HG03571 (cell line): ENCODE measurements around the gene SIK3.
A peak's percentile ranks its signal among the peaks of the same experiment; 100 is the strongest.

Source experiments
- ATAC-seq: cut with Tn5 transposase; IDR thresholded peaks from one replicate; pipeline ENCODE4 v1.9.1; 2021; ENCODE audit not compliant: unreplicated experiment

SIK3 gene

DNA sequence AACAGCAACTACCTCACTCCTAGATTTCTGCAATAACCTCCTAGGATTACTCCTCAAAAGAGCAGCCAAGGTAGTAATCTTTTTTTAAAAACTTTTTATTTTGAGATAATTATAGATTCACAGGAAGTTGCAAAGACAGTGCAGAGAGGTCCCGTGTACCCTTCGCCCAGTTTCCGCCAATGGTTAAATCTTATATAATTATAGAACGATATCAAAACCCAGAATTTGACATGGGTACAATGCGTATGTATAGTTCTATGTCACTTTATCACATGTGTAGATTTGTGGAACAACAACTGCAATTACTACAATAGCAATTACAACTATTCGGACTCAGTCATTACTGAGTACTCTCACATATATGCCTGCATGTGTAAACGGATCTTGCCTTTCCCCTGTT, 166.0 kb downstream of the SIK3 start:
- no peak for ATAC-seq

- ATAC-seq = no peak
Measured at GRCh38 chr11:116931206-116931953, 166.8 kb downstream of the SIK3 start.

- ATAC-seq = no peak
Measured at GRCh38 chr11:116930586-116930985, 167.6 kb downstream of the SIK3 start.

DNA sequence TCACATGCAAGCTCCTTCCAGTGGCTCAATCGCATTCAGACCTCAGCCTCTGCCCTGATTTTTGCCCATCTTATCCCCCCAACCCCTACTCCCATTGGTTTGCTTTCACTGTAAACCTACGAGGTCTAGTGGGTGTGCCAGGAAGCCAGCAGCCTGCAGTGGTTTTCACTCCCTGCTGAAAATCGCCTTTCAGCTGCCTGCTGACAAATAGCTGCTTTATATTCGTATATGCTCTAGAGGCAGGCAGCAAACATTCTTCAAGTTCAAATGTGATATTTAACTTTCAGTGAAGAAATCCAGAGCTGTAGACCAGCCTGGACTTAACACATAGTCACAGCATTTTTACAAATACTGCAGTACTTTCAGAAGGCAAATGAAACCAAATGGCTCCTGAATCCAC, 168.1 kb downstream of the SIK3 start:
- ATAC-seq = no peak

GRCh38 chr11:116929414-116930090, 168.7 kb downstream of the SIK3 start:
- no peak for ATAC-seq

- no peak for ATAC-seq
Measured at GRCh38 chr11:116928845-116929244, 169.4 kb downstream of the SIK3 start.

- ATAC-seq = peak; percentile 60
Measured at GRCh38 chr11:116928102-116928777, 170.0 kb downstream of the SIK3 start.

DNA sequence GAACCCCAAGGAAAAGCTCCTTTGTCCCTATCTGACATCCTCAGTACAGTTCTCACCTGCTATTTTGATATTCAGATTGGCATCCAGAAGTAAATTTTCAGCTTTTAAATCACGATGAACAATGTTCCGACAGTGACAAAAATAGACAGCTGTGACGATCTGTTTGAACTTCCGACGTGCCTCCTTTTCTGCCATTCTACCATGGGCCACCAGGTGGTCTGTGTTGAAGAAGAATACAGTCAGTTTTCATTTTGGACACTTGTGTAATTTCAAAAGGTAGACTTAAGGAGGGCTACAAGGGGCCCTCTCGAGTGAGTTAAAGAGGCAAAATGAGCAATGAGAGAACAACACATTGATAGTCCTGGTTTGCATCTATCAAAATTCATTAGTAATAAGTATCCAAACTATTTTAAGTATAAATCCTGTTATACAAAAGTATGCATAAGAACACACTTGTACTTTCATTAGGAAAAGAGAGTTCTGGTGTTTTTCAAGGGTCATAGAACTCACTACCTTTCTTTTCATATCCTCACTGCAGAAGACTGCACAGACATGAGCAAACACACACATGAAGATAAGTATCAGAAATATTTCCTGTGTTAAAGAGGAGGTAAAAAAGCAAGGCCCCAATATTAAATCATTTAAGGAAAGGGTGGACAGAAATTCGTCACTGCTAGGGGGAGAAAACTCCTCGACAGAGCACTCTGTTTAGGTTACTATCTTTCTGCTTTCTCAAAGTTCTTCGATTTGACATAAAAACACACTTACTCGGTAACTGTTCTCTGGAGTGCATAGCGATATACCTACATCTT, 170.9 kb downstream of the SIK3 start:
- no peak for ATAC-seq

GRCh38 chr11:116925050-116925449, 173.2 kb downstream of the SIK3 start:
- ATAC-seq = no peak

DNA sequence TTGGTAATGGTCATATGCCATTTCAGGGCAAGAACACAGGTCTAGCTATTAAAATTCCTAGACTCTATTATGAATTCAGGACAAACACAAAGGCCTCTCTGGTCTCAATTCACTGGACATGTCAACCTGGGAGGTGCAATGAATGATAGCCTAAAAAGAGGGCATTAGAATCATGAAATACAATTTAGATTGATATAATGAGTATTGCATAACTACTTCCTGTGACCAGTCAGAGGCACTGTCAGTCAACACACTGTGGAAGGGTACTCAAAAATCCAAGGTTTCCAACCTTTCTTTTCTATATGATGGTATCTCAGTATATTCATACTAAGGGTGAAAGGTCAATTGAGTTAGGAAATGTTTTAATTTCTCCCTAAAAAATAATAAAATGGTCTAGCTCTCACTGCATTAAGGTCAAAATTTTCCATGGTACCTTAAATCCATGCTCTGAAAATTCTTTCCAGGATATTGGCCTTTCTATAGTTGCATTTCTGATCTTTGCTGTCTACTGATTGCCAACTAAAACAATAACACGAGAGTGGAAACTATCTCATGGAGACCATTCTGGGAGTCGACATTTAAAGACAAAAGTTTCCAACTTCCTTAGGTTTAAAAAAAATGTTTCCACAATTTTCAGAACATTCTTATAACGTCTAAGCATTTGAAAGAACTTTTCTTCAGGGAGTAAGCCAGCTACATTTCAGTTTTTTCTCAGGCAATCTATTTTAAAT, 179.1 kb downstream of the SIK3 start:
- ATAC-seq = no peak

- ATAC-seq = no peak
Measured at GRCh38 chr11:116917632-116918031, 180.6 kb downstream of the SIK3 start.

GRCh38 chr11:116916886-116917285, 181.3 kb downstream of the SIK3 start:
- no peak for ATAC-seq

- ATAC-seq = no peak
Measured at GRCh38 chr11:116916052-116916451, 182.2 kb downstream of the SIK3 start.

DNA sequence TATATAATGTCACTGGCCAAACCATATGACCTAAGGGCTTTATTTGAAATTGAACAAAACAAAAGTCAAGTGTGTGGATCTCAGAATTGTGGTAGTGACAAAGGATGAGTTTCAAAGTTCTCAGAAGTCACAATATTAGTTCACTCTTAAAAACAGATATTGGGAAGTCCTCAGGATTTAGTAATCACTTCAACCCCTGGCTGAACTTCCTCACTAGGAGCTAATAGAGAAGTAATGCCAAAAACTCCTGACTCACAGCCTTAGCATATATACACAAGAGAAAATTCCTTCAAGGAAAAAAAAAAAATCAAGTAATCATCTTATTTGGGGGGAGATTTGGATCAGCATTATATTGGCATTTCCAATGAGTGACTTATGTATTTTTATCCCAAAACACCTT, 185.2 kb downstream of the SIK3 start:
- ATAC-seq = no peak

GRCh38 chr11:116911976-116912734, 186.1 kb downstream of the SIK3 start:
- no peak for ATAC-seq

- no peak for ATAC-seq
Measured at GRCh38 chr11:116910847-116911246, 187.4 kb downstream of the SIK3 start.

- no peak for ATAC-seq
Measured at GRCh38 chr11:116910378-116910777, 187.8 kb downstream of the SIK3 start.

GRCh38 chr11:116909245-116909644, 189.0 kb downstream of the SIK3 start:
- ATAC-seq = no peak

- ATAC-seq = no peak
Measured at GRCh38 chr11:116906479-116906878, 191.7 kb downstream of the SIK3 start.

- ATAC-seq = no peak
Measured at GRCh38 chr11:116903090-116903489, 195.1 kb downstream of the SIK3 start.
